NT2/D1 (cell line): Measurements from ENCODE around the gene GPR146.

Experiments
- DNase-seq: peaks from one replicate; pipeline ENCODE4 v3.0.0-alpha.2; 2011; ENCODE audit warnings: low read depth, low spot score
- H3K27me3 ChIP-seq: 2 replicates; pipeline ENCODE4 v1.6.0; 2011; ENCODE audit warnings: mild to moderate bottlenecking; ENCODE audit not compliant: insufficient read length, insufficient read depth
- H3K36me3 ChIP-seq: 2 replicates; pipeline ENCODE4 v1.6.1; 2011; ENCODE audit warnings: mild to moderate bottlenecking, low read length, mixed read lengths; ENCODE audit not compliant: insufficient read depth, insufficient read length
- H3K4me1 ChIP-seq: 2 replicates; pipeline ENCODE4 v1.5.1; 2011; ENCODE audit not compliant: insufficient read depth, insufficient read length
- H3K4me3 ChIP-seq: 2 replicates; pipeline ENCODE4 v1.5.1; 2011; ENCODE audit warnings: low read depth; ENCODE audit not compliant: insufficient read length
- H3K9ac ChIP-seq: 2 replicates; pipeline ENCODE4 v1.6.0; 2011; ENCODE audit warnings: low read depth; ENCODE audit not compliant: insufficient read length
- H3K9me3 ChIP-seq: 2 replicates; pipeline ENCODE4 v1.5.1; 2011; ENCODE audit warnings: mild to moderate bottlenecking, low read length; ENCODE audit not compliant: insufficient read depth
- SUZ12 ChIP-seq: IDR thresholded peaks from 2 replicates; pipeline ENCODE4 v1.6.1; 2011; ENCODE audit not compliant: insufficient read length, insufficient read depth; ENCODE audit errors: extremely low read depth
- YY1 ChIP-seq: IDR thresholded peaks from 2 replicates; pipeline ENCODE4 v1.6.1; 2011; ENCODE audit not compliant: insufficient read length, insufficient read depth
- ZNF274 ChIP-seq: IDR thresholded peaks from 2 replicates; pipeline ENCODE4 v1.6.1; 2011; ENCODE audit warnings: mild to moderate bottlenecking, low read depth, low read length

The GPR146 gene

GRCh38 chr7:1108264-1108920 lies 64.0 kb downstream of the GPR146 start:
- no peak for DNase-seq
- H3K27me3 ChIP-seq, result no peaks in the 10 kb centered on the region
- H3K36me3 ChIP-seq, result peaks cover 63% of the 10 kb centered on the region
- H3K9me3 ChIP-seq, result no peaks in the 10 kb centered on the region
- H3K4me1 ChIP-seq, result peaks cover 5% of the 10 kb centered on the region
- no peak overlapping the region for H3K9ac ChIP-seq
- no peak overlapping the region for H3K4me3 ChIP-seq
- TF ChIP-seq SUZ12 (no peak), ZNF274 (no peak), YY1 (no peak)
